Panc1 (cell line): Measurements from ENCODE around the gene PXDN. TPM values are rescaled to one million over a fixed set of nuclear protein-coding genes. Genes with fewer than 3 reads are reported as not detected.

Source experiments
- ATAC-seq: fragments of 200-7000 bp; cut with Tn5 transposase; 2 replicates; pipeline ENCODE4 v1.9.1; 2020; ENCODE audit warnings: mild to moderate bottlenecking, moderate library complexity
- BruUV-seq: library from RNA; stranded (reverse); fragments of 400-500 nt; replicated peaks from 2 replicates; lab custom pipeline; 2021; lab: Mats Ljungman, UMichigan
- CTCF ChIA-PET: fragments of 300-600 bp; sonication (Branson Sonifier 250); formaldehyde crosslinking; loops from one replicate; lab custom pipeline; 2022; ENCODE audit warnings: antibody characterized with exemption; lab: Charles Lee
- POLR2A ChIA-PET: fragments of 300-600 bp; sonication (Branson Sonifier 250); formaldehyde crosslinking; loops from one replicate; lab custom pipeline; 2022; ENCODE audit warnings: antibody characterized with exemption; lab: Charles Lee
- DNase-seq: peaks from one replicate; pipeline ENCODE4 v3.0.0-alpha.2; 2010; ENCODE audit warnings: low read depth, low spot score
- H3K27ac ChIP-seq: 2 replicates; pipeline ENCODE4 v1.5.1; 2011; ENCODE audit warnings: mild to moderate bottlenecking, low read length, inconsistent platforms
- H3K27me3 ChIP-seq: fragments of 200-500 bp; sonication (Bioruptor generic); 2 replicates; pipeline ENCODE4 v1.6.0; 2014; ENCODE audit warnings: low read length, inconsistent platforms; ENCODE audit not compliant: control insufficient read depth, insufficient read depth
- H3K36me3 ChIP-seq: fragments of 200-500 bp; sonication (Bioruptor generic); 2 replicates; pipeline ENCODE4 v1.5.1; 2014; ENCODE audit warnings: inconsistent platforms, mild to moderate bottlenecking, low read length, moderate library complexity; ENCODE audit not compliant: control insufficient read depth, insufficient read depth
- H3K4me1 ChIP-seq: 2 replicates; pipeline ENCODE4 v1.5.1; 2011; ENCODE audit warnings: inconsistent platforms, mild to moderate bottlenecking, low read length, moderate library complexity; ENCODE audit not compliant: control insufficient read depth, insufficient read depth
- H3K4me3 ChIP-seq, 2 experiments: 2 replicates each; pipeline ENCODE4 v1.5.1; 2011 to 2012; ENCODE audit warnings: low read depth in 2 of 2, low read length in 2 of 2, mild to moderate bottlenecking in 2 of 2, inconsistent platforms in 1 of 2, moderate library complexity in 1 of 2
- H3K9me3 ChIP-seq: fragments of 200-500 bp; sonication (Bioruptor generic); 2 replicates; pipeline ENCODE4 v1.5.1; 2014; ENCODE audit warnings: low read depth, mild to moderate bottlenecking, inconsistent platforms, low read length, moderate library complexity; ENCODE audit not compliant: control insufficient read depth, insufficient read depth
- POLR2AphosphoS5 ChIP-seq: IDR thresholded peaks from 2 replicates; pipeline ENCODE4 v1.6.1; 2012; ENCODE audit warnings: mild to moderate bottlenecking, low read depth, low read length, moderate library complexity
- SIN3A ChIP-seq: IDR thresholded peaks from 2 replicates; pipeline ENCODE4 v1.6.1; 2012; ENCODE audit warnings: low read depth, mild to moderate bottlenecking, low read length, moderate library complexity, borderline replicate concordance; ENCODE audit not compliant: insufficient read depth
- TCF7L2 ChIP-seq: IDR thresholded peaks from 2 replicates; pipeline ENCODE4 v1.6.1; 2011; ENCODE audit warnings: mild to moderate bottlenecking, low read depth, low read length, inconsistent platforms
- in situ Hi-C: cut with HindIII; loops from 2 replicates; pipeline ENCODE4 v1.10.0; 2016; ENCODE audit warnings: low sequenced_read_pairs, low pct_unique_long_range_greater_than_20kb
- intact Hi-C: fragments of 100-400 bp; cut with micrococcal nuclease; formaldehyde crosslinking; loops from one replicate; pipeline ENCODE4 v1.10.0; 2022; ENCODE audit not compliant: unreplicated experiment
- total RNA-seq: library from RNA; stranded (reverse); gene quantifications from one replicate; pipeline ENCODE4 v1.2.1, GENCODE V29; 2021; ENCODE audit not compliant: unreplicated experiment
- TF ChIP-seq, protein P1 (sequence below), 2 experiments: IDR thresholded peaks; 2 replicates each; pipeline ENCODE4 v1.6.1; 2011 to 2012; ENCODE audit warnings: low read depth in 2 of 2, control low read depth in 1 of 2, low read length in 1 of 2, mild to moderate bottlenecking in 1 of 2, moderate library complexity in 1 of 2; ENCODE audit not compliant: insufficient read depth in 1 of 2
- TF ChIP-seq, protein P2 (sequence below): fragments of 450-650 bp; IDR thresholded peaks from 2 replicates; pipeline ENCODE4 v1.5.1; 2017; ENCODE audit warnings: mild to moderate bottlenecking

PXDN gene
- total RNA-seq, 1 experiment from 2014 or later, result 2.5 TPM

GRCh38 chr2:1784087-1784486, 39.8 kb upstream of the PXDN start:
- TF ChIP-seq POLR2AphosphoS5 (no peak), TCF7L2 (no peak), SIN3A (no peak)
- TF ChIP-seq, protein P1, sequence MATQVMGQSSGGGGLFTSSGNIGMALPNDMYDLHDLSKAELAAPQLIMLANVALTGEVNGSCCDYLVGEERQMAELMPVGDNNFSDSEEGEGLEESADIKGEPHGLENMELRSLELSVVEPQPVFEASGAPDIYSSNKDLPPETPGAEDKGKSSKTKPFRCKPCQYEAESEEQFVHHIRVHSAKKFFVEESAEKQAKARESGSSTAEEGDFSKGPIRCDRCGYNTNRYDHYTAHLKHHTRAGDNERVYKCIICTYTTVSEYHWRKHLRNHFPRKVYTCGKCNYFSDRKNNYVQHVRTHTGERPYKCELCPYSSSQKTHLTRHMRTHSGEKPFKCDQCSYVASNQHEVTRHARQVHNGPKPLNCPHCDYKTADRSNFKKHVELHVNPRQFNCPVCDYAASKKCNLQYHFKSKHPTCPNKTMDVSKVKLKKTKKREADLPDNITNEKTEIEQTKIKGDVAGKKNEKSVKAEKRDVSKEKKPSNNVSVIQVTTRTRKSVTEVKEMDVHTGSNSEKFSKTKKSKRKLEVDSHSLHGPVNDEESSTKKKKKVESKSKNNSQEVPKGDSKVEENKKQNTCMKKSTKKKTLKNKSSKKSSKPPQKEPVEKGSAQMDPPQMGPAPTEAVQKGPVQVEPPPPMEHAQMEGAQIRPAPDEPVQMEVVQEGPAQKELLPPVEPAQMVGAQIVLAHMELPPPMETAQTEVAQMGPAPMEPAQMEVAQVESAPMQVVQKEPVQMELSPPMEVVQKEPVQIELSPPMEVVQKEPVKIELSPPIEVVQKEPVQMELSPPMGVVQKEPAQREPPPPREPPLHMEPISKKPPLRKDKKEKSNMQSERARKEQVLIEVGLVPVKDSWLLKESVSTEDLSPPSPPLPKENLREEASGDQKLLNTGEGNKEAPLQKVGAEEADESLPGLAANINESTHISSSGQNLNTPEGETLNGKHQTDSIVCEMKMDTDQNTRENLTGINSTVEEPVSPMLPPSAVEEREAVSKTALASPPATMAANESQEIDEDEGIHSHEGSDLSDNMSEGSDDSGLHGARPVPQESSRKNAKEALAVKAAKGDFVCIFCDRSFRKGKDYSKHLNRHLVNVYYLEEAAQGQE (IDR thresholded peaks at IDR 0.05; ENCODE audit: insufficient read depth in 1 of 2, low read depth in 2 of 2, low read length in 1 of 2), result no peak
- TF ChIP-seq, protein P2, sequence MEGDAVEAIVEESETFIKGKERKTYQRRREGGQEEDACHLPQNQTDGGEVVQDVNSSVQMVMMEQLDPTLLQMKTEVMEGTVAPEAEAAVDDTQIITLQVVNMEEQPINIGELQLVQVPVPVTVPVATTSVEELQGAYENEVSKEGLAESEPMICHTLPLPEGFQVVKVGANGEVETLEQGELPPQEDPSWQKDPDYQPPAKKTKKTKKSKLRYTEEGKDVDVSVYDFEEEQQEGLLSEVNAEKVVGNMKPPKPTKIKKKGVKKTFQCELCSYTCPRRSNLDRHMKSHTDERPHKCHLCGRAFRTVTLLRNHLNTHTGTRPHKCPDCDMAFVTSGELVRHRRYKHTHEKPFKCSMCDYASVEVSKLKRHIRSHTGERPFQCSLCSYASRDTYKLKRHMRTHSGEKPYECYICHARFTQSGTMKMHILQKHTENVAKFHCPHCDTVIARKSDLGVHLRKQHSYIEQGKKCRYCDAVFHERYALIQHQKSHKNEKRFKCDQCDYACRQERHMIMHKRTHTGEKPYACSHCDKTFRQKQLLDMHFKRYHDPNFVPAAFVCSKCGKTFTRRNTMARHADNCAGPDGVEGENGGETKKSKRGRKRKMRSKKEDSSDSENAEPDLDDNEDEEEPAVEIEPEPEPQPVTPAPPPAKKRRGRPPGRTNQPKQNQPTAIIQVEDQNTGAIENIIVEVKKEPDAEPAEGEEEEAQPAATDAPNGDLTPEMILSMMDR, result no peak
- H3K27ac ChIP-seq, result no peak overlapping the region
- no peaks in the 10 kb centered on the region for H3K27me3 ChIP-seq
- H3K9me3 ChIP-seq, result no peaks in the 10 kb centered on the region
- ATAC-seq (no peak), DNase-seq (no peak)
- H3K4me1 ChIP-seq, result no peaks in the 10 kb centered on the region
- in situ Hi-C loops, result no loop called here
- POLR2A ChIA-PET, result no interaction called here
- intact Hi-C loops, result no loop called here
- CTCF ChIA-PET, result no interaction called here
- no TSS peak for BruUV-seq
- H3K4me3 ChIP-seq, result no peak overlapping the region
- H3K36me3 ChIP-seq, result no peaks in the 10 kb centered on the region

DNA sequence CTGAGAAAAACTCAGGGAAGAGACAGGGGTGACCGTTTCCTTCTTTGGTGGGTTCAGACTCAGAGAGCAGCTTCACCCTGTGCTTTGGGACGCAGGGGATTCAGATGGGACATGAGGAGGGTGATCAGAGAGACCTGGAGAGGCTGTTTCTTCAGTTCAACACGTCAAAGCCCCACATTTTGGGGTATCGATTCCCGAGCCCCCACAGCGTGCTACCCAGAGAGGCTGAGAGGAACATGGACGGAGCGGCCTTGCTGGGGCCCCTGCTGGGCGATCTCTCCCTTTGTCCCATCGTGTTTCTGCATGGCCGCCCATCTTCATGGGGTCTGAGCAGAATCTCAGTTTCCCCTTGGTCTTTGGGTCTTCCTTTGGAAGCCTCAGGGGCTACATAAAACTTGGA, 38.2 kb upstream of the PXDN start:
- ChIA-PET CTCF (no interaction called here), POLR2A (no interaction called here)
- no peaks in the 10 kb centered on the region for H3K36me3 ChIP-seq
- in situ Hi-C loops, result no loop called here
- no peaks in the 10 kb centered on the region for H3K9me3 ChIP-seq
- DNase-seq, result no peak
- no peak overlapping the region for H3K4me3 ChIP-seq
- no TSS peak for BruUV-seq
- no peaks in the 10 kb centered on the region for H3K27me3 ChIP-seq
- ATAC-seq, result no peak
- H3K4me1 ChIP-seq, result no peaks in the 10 kb centered on the region
- intact Hi-C loops, result no loop called here
- TF ChIP-seq SIN3A, result no peak
- TF ChIP-seq POLR2AphosphoS5, result no peak
- no peak for TF ChIP-seq TCF7L2
- TF ChIP-seq, protein P2, result no peak
- TF ChIP-seq, protein P1 (IDR thresholded peaks at IDR 0.05; ENCODE audit: insufficient read depth in 1 of 2, low read depth in 2 of 2, low read length in 1 of 2), result no peak
- no peak overlapping the region for H3K27ac ChIP-seq
